ENCODE data around the gene NT5DC2. TPM values are rescaled to one million over a fixed set of nuclear protein-coding genes. Genes with fewer than 3 reads are reported as not detected.

The NT5DC2 gene
- total RNA-seq, 2 donors from 2014 or later, result 25.4 to 32.4 TPM

DNA sequence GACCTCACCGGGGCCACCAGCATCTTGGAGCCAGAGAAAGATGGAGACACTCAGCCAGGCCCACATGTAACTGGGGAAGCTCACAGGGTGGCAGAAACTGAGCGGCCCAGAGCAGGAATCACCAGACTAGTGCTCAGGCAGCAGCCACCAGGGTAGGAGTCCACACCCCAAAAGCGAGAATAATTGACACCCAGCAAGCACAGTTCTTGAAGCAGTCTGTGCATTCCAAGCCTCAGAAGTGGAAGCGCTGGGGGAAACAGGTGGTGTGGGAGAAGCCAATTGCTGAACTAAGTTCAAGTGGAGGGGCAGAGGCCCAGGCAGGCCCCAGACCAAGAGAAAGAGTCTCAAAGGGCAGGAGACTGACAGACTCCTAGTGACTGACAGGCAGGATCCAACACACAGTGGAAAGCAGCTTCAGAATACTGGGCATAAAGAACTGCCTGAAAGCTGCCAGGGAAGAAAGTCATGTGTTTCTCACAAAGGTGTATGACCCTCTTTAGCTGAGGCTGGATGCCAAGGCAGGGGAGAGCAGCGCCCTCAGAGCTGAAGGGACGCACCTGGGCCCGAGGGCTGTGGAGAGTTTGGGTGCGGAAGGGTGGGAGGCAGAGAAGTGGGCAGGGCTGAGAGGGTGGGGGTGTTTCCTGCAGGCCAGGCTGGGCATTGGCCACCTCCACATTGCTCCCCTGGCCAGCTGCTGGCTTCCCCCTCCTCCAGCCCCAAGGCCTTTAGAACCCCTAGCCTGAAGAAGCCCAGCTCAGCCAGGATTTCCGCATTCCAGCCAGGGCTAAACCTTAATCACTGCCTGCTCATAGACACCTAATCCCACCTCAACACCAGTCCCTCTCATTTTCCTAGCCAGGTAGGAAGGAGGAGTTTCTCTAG lies 7.7 kb downstream of the NT5DC2 start:
- Histone ChIP-seq H3K27me3 (no peaks in the 10 kb centered on the region), H3K36me3 (replicated peaks in 1 of 2; ENCODE audit: insufficient read depth in 1 of 2, low read depth in 2 of 2) (no peaks in the 10 kb centered on the region), H3K9me3 (no peaks in the 10 kb centered on the region), H3K27ac (peak overlapping the region in 3 of 4 donors; percentile 2 to 65 (median 56)), H3K4me1 (peaks cover 14% of the 10 kb centered on the region), H3K4me3 (no peak overlapping the region)
- peak in 2 of 4 donors; percentile 6 to 24 for DNase-seq
- WGBS, 2 donors, result 81% methylated on average over 6 to 9 of the region's 9 CpGs
- no peak for TF ChIP-seq POLR2A (IDR thresholded peaks at IDR 0.05)
- TF ChIP-seq, protein P1, sequence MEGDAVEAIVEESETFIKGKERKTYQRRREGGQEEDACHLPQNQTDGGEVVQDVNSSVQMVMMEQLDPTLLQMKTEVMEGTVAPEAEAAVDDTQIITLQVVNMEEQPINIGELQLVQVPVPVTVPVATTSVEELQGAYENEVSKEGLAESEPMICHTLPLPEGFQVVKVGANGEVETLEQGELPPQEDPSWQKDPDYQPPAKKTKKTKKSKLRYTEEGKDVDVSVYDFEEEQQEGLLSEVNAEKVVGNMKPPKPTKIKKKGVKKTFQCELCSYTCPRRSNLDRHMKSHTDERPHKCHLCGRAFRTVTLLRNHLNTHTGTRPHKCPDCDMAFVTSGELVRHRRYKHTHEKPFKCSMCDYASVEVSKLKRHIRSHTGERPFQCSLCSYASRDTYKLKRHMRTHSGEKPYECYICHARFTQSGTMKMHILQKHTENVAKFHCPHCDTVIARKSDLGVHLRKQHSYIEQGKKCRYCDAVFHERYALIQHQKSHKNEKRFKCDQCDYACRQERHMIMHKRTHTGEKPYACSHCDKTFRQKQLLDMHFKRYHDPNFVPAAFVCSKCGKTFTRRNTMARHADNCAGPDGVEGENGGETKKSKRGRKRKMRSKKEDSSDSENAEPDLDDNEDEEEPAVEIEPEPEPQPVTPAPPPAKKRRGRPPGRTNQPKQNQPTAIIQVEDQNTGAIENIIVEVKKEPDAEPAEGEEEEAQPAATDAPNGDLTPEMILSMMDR (IDR thresholded peaks at IDR 0.05), result no peak
- intact Hi-C loops (cut with DNase I), result no loop called here
- ATAC-seq, result no peak

DNA sequence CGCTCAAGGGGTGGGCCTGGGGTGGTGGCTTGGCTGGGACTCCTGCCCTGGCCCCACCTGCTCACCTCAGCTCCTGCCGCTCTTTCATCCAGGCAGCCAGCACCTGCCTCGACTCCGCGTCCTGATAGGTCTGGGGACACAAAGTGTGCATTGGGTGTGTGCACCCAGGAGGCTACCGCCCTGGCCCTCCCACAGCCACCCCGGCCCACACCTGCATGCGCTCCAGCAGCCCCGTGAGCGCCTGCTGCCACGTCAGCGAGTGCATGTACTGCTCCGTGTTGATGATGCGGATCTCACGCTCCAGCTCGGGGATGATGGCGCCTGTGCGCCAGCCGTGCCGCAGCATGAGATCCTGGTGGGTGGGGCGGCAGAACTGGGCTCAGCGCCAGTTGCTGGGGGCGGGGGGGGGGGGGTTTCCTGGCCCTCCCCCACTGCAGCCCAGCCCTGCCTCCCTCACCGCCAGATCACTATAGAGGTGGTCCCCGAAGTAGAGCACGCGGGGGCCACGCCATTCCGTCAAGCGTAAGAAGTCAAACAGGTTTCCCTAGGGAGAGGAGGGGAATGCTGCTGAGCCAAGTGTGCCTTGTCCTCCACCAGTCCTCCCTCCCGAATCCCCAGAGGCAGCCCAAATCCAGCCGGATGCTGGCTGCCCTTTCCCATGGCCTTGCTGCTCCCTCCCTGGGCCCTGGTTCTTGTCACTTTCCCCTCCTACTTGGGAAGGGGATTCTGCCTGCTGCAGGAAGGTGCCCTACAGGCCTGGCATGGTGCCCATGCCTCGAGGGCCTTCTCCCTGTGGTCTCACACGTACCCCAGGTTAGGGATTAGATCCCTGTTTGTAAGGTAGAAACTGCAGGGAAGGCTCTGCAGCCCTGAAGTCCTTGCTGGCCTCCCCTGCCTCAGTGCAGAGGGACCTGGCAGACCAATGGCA lies 8.6 kb downstream of the NT5DC2 start:
- no peaks in the 10 kb centered on the region for H3K27me3 ChIP-seq
- peaks cover 14% of the 10 kb centered on the region for H3K4me1 ChIP-seq
- WGBS, 2 donors, result 57 to 59% methylated on average over 14 to 27 of the region's 34 CpGs
- H3K4me3 ChIP-seq, result no peak overlapping the region
- intact Hi-C loops (cut with DNase I), result no loop called here
- no peaks in the 10 kb centered on the region for H3K9me3 ChIP-seq
- DNase-seq, result peak in 3 of 4 donors; percentile 37 to 60 (median 42)
- peak; percentile 52 for ATAC-seq
- no peaks in the 10 kb centered on the region for H3K36me3 ChIP-seq (replicated peaks in 1 of 2; ENCODE audit: insufficient read depth in 1 of 2, low read depth in 2 of 2)
- H3K27ac ChIP-seq, result peak overlapping the region in 3 of 4 donors; percentile 2 to 65 (median 56)
- TF ChIP-seq, protein P1 (IDR thresholded peaks at IDR 0.05), result no peak
- TF ChIP-seq POLR2A (IDR thresholded peaks at IDR 0.05), result no peak

DNA sequence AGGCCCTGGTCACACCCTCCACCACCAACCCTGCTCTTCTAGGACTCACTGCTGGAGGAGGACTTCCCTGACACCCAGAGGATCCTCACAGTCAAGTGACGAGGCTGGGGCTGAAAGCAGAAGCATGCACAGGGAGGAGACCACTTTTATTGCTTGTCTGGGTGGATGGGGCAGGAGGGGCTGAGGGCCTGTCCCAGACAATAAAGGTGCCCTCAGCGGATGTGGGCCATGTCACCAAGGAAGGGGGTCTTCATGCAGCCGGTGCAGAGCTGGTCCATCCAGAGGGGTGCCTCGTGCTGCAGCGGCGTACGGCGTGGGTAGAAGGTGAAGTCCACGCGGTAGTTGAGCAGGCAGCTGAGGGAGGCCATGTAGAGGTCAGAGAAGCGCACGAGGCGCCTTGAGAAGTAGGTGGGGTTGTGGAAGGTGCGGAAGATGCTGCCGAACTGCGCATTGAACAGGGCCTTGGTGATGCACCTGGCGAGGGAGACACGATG lies 9.4 kb downstream of the NT5DC2 start:
- H3K4me1 ChIP-seq, result peaks cover 14% of the 10 kb centered on the region
- no peak overlapping the region for H3K27ac ChIP-seq
- TF ChIP-seq POLR2A (IDR thresholded peaks at IDR 0.05), result no peak
- TF ChIP-seq, protein P1 (IDR thresholded peaks at IDR 0.05), result no peak
- DNase-seq (no peak), ATAC-seq (no peak)
- 94 to 96% methylated on average over 18 of the region's 18 CpGs for WGBS, 2 donors
- no peak overlapping the region for H3K4me3 ChIP-seq
- no peaks in the 10 kb centered on the region for H3K27me3 ChIP-seq
- intact Hi-C loops (cut with DNase I), result no loop called here
- H3K9me3 ChIP-seq, result no peaks in the 10 kb centered on the region
- H3K36me3 ChIP-seq (replicated peaks in 1 of 2; ENCODE audit: insufficient read depth in 1 of 2, low read depth in 2 of 2), result no peaks in the 10 kb centered on the region

DNA sequence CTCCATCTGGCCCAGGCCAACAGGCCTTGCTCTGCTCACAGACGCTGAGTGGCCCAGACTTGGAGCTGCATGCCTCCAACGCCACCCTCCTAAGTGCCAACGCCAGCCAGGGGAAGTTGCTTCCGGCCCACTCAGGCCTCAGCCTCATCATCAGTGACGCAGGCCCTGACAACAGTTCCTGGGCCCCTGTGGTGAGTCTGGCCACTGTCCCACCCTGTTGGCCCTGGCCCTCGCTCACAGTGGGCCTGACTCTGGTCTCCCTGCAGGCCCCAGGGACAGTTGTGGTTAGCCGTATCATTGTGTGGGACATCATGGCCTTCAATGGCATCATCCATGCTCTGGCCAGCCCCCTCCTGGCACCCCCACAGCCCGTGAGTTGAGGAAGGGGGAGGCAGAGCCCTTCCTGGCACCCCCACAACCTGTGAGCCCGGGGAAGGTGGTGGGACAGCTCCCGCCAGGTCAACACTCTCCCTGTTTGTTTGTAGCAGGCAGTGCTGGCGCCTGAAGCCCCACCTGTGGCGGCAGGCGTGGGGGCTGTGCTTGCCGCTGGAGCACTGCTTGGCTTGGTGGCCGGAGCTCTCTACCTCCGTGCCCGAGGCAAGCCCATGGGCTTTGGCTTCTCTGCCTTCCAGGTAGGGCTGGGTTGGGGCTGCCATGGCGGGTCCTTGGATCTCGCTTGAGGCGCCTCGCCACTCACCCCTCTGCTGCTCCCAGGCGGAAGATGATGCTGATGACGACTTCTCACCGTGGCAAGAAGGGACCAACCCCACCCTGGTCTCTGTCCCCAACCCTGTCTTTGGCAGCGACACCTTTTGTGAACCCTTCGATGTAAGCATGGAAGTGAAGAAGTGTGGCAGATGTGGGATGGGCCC lies 10.0 kb downstream of the NT5DC2 start:
- no peaks in the 10 kb centered on the region for H3K9me3 ChIP-seq
- no peaks in the 10 kb centered on the region for H3K36me3 ChIP-seq (replicated peaks in 1 of 2; ENCODE audit: insufficient read depth in 1 of 2, low read depth in 2 of 2)
- peaks cover 14% of the 10 kb centered on the region for H3K4me1 ChIP-seq
- ATAC-seq, result no peak
- H3K27me3 ChIP-seq, result no peaks in the 10 kb centered on the region
- intact Hi-C loops (cut with DNase I), result no loop called here
- H3K4me3 ChIP-seq, result no peak overlapping the region
- WGBS, 2 donors, result 92 to 93% methylated on average over 13 to 23 of the region's 26 CpGs
- DNase-seq, result no peak
- H3K27ac ChIP-seq, result no peak overlapping the region
- TF ChIP-seq, protein P1 (IDR thresholded peaks at IDR 0.05), result no peak
- no peak for TF ChIP-seq POLR2A (IDR thresholded peaks at IDR 0.05)
